Activated CD4-positive, alpha-beta T cell treated with anti-CD3 and anti-CD28 coated beads for 4 hours (primary cell): ENCODE data around the gene SLX4.

Experiments used
- DNase-seq, 2 donors: peaks; one replicate each; pipeline ENCODE4 v3.0.0-alpha.2; 2020

The SLX4 gene

DNA sequence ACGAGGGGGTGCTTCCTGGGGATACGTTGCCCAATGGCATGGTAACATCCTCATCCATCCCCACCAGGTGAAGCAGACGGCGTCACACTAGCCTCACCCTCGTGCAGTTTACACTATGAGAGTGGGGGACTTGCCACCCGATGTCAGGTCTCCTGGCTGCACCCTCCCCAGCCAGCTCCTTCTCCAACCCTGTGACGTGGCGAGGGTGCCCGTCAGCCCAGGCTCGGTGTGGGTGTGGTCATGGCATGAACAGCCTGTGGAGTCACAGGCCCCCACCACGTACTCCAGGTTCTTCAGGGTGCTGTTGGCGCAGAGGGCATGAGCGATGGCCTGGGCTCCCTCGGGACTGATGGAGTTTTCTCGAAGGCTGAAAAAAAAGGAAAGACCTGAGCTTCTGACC, 62.5 kb downstream of the SLX4 start:
- DNase-seq: no peak

DNA sequence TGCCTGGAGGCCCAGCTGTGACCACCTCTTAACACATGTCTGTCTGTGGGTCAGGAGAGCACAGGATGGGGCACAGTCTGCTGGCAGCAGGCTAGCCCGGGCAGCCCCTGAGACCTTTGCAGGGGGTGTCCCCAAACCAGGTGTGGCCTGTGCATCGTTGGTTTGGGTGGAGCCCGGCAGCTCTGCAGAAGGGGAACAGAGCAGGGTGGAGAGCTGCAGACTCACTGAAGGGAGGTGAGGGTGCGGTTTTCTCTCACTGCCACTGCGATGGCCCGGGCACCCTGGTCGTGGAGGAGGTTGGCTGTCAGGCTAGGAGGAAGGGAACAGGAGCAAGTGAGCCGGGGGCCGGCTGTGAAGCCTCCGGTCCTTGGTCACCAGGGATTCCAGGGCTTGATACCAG, 63.0 kb downstream of the SLX4 start:
- no peak for DNase-seq

DNA sequence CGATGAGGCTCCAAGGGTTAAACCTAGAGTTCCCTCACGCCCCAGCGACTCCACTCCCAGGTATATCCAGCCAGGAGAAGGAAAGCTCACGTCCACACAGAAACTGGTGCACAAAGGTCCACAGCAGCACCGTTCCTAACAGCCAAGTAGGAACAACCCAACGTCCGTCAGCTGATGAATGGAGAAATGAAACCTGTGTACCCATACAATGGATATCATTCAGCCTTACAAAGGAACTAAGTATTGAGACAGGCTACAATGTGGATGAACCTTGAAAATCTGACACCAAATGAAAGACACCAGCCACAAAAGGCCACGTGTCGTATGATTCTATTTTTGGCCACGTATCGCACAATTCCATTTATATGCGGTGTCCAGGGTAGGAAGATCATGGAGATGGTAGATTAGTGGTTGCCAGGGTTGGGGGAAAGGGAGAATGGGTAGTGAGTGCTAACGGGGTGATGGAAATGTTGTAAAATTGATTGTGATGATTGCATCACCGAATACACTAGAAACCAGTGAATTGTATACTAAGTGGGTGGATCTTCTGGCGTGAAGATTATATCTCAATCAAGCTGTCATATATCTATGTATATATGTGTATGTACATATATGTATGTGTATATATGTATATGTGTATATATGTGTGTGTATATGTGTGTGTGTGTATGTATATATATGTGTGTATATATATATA, 64.3 kb downstream of the SLX4 start:
- DNase-seq: no peak

DNA sequence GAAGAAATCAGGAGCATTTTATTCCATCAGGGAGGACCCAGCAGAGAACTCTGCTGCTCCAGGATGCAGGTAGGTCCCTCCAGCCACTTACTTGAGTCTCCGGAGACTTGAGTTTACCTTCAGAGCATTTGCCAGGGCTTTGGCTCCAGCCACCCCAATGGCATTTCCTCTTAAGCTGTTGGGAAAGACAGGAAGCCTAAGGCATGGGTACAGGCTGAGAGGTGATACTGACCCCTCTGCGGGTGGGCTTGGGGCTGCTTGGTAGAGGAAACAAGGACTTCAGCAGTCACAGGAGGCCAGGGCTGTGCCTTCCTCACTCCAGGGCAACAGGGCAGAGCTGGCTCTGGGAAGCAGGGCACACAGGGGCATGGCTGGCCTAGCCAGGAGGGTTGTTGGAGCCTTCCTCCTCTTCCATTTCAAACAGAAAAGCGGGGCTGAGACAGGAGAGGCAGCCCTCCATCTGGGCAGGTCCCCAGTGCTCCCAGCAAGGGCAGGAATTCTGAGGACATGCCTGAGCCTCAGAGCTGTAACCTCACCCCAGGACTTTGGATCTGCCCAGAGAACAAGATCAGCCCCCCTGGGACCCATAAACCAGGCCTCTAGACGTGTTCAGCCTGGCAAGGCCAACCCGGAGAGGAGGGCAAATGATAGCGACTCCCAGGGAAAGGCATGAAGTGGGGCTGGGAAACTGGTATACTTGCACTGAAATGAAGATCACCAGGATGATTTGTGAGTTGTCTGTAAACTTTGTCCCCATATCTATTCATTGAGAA, 68.6 kb downstream of the SLX4 start:
- no peak for DNase-seq

DNA sequence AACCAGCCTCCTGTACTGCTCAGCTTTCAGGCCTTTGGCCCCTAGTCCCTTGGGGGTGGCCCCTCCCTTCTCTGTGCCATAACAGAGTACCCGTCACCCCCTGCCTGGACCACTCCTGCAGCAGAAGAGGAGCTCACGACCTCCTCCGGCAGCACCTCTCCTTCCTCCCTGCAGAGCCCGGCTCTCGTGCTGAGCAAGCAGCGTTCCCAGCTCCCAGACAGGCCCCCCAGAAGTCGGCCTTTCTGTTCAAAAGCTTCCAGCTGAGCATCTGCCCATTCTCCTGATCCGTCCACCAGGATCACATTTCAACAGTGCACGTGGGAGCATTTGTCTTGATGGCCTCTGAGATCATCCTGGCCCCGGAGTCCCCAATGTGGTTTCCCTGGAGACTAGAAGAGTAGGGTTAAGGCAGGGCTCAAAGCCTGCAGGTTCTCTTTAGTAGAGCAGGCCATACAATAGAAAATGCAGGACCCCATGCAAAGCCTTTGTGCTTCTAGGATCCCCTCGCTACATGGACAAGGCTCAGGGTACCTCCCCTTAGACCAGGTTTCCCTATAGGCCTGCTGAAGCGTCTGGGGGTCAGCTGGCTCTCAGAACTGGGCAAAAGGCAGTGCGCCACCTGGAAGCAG, 69.8 kb downstream of the SLX4 start:
- DNase-seq: no peak

DNA sequence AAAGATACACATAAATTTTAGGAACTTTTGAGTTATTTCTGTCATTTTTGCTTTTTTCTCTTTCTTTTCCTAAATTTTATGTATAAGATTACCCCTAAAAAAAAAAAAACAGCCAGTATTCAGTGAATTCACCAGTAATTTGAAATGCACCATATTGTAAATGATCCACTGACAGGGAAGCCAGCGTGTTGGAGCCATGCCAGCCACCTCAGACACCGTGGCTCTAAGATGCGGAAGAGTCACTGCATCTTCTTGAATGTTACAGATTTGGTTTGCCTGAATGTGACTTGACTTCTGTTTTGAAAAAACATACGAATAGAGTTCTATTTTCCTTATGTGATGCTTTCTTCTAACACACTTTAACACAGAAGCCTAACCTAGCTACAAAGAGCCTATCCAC, 73.2 kb downstream of the SLX4 start:
- DNase-seq: no peak

DNA sequence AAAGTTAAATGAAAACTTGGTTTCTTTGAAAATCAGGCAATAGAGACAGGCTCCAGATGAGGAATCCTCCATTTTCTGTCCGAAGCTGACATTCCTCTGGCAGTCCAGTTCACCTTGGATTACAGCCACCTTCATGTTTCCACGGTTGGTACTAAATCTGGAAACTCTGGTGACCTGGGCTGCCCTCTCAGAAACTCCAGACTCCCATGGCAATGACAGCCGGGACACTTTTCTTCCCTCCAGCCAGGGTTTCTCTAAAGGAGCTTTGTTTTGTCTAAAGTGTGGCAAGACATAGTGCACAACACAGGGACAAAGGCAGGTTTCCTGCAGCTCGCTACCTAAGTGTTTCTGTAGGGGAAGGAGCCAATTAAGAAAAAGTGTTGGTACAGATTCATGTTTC, 74.6 kb downstream of the SLX4 start:
- no peak for DNase-seq

DNA sequence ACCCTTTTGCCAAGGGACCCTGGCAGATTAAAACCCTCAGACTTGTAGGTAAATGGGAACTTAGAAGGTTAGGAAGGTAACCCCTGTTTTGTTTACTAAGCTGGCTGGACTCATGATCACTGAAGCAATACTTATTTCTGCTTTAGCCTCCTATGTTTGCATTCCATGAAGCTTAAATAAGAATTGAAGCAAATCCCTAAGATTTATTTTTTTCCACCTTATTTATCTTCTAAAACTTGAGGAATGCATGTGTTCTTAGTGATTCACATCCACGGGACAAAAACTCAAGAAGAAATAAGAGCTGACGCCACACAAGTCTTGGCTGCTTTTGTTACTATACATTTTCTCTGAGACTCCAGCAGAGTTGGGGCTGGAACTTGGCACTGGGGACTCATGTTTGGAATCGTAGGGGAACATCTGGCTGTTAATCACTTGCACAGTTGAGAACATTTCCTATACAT, 75.1 kb downstream of the SLX4 start:
- no peak for DNase-seq

DNA sequence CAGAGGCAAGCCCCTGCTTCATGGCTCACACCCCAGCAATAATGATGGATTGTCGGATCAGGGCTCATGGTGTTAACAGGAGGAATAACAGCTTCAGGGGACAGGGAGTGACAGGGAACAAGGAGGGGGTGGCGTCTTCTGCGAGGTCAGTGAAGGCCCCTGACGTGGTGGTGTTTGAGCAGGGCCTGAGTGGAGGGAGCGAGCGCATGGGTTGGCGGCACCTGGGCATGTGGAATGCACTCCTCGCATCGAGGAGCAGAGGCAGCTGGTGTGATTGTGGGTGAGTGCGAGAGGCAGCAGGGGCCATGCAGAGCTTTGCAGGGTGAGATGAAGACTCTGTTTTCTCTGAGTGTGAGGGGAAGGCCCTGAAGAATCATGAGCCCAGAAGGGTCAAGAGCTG, 77.3 kb downstream of the SLX4 start:
- no peak for DNase-seq

DNA sequence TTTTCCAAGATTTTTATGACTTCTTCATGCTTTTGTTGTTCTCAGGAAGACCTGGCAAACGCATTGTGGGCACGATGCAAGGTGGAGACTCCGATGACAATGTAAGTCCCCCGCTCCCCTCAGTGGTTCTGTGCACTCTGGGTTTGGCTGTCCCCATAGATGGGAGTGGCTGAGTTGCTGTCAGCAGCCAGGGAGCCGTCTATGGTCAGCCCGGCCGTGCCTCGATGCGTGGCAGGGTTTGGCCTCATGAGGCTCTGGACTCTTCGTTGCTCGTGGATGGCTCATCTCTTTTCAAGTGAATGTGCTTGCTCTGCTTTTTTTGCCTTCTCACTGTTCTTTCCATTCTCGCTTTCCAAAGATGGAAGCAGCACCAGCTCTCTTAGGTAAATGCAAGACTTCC, 78.7 kb downstream of the SLX4 start:
- no peak for DNase-seq
